BE2C (cell line): ENCODE data around the gene SCGB1D2.

ENCODE experiments used
- DNase-seq: peaks from one replicate; pipeline ENCODE4 v3.0.0-alpha.2; 2020
- H3K27me3 ChIP-seq: fragments of 250-450 bp; sonication (Bioruptor Pico); 2 replicates; pipeline ENCODE4 v1.5.1; 2020; ENCODE audit warnings: mild to moderate bottlenecking
- H3K36me3 ChIP-seq: fragments of 250-450 bp; sonication (Bioruptor Pico); 2 replicates; pipeline ENCODE4 v1.5.1; 2020; ENCODE audit warnings: mild to moderate bottlenecking
- H3K4me1 ChIP-seq: fragments of 250-450 bp; sonication (Bioruptor Pico); 2 replicates; pipeline ENCODE4 v1.5.1; 2020
- H3K4me3 ChIP-seq: 2 replicates; pipeline ENCODE4 v1.5.1; 2011; ENCODE audit warnings: low read depth, low read length
- H3K9me3 ChIP-seq: fragments of 250-450 bp; sonication (Bioruptor Pico); 2 replicates; pipeline ENCODE4 v1.5.1; 2020
- TF ChIP-seq, protein P1 (sequence below): IDR thresholded peaks from 2 replicates; pipeline ENCODE4 v1.5.1; 2012; ENCODE audit warnings: mild to moderate bottlenecking, low read depth, low read length

Gene SCGB1D2

DNA sequence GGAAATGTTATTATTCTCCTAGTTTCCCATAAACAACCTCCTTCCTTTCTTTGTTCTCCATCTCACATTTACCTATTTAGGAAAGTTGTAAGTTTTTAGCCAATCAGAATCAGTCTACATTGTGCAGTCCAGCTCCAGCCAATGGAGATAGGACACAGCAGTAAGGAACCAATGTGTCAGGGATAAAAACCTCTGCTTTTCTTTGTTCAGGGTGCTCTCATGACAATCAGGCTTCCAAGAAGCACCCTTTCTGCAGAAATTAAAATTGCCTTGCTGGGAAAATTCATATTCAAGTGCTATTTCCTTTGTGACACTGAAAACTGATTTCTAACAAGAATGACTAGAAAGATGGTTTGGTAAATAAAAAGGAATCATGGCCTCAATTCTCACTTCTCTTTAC, 18.9 kb upstream of the SCGB1D2 start:
- TF ChIP-seq, protein P1, sequence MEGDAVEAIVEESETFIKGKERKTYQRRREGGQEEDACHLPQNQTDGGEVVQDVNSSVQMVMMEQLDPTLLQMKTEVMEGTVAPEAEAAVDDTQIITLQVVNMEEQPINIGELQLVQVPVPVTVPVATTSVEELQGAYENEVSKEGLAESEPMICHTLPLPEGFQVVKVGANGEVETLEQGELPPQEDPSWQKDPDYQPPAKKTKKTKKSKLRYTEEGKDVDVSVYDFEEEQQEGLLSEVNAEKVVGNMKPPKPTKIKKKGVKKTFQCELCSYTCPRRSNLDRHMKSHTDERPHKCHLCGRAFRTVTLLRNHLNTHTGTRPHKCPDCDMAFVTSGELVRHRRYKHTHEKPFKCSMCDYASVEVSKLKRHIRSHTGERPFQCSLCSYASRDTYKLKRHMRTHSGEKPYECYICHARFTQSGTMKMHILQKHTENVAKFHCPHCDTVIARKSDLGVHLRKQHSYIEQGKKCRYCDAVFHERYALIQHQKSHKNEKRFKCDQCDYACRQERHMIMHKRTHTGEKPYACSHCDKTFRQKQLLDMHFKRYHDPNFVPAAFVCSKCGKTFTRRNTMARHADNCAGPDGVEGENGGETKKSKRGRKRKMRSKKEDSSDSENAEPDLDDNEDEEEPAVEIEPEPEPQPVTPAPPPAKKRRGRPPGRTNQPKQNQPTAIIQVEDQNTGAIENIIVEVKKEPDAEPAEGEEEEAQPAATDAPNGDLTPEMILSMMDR, result no peak
- H3K36me3 ChIP-seq, result no peaks in the 10 kb centered on the region
- H3K27me3 ChIP-seq, result no peaks in the 10 kb centered on the region
- no peak for DNase-seq
- H3K4me1 ChIP-seq, result no peaks in the 10 kb centered on the region
- H3K4me3 ChIP-seq, result no peak overlapping the region
- H3K9me3 ChIP-seq, result no peaks in the 10 kb centered on the region

GRCh38 chr11:62233730-62234129, 8.3 kb upstream of the SCGB1D2 start:
- no peak for DNase-seq
- TF ChIP-seq, protein P1, result no peak
- no peaks in the 10 kb centered on the region for H3K36me3 ChIP-seq
- no peaks in the 10 kb centered on the region for H3K9me3 ChIP-seq
- H3K27me3 ChIP-seq, result no peaks in the 10 kb centered on the region
- no peak overlapping the region for H3K4me3 ChIP-seq
- no peaks in the 10 kb centered on the region for H3K4me1 ChIP-seq

DNA sequence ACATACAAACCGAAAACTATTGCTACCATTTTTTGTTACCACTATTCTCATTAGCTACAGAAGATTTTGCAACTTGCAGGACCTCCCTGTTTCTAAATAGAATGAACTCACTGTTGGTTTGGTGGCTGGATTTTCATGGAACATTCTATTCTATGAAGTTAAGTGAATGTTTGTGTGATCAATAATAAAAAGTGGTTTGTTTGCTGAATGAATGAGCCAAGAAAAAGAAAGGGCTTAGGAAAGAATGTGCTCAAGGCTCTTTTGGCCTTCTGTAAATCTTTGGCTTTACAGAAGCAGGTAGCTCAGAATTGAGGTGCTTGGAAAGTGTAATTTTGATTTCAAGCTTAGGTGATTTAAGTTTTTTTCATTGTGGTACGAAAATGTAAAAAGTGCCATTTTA, 5.9 kb upstream of the SCGB1D2 start:
- Histone ChIP-seq H3K4me3 (no peak overlapping the region), H3K36me3 (no peaks in the 10 kb centered on the region), H3K4me1 (no peaks in the 10 kb centered on the region), H3K9me3 (no peaks in the 10 kb centered on the region), H3K27me3 (no peaks in the 10 kb centered on the region)
- TF ChIP-seq, protein P1, result no peak
- DNase-seq, result no peak

GRCh38 chr11:62237499-62237898, 4.5 kb upstream of the SCGB1D2 start:
- H3K36me3 ChIP-seq, result no peaks in the 10 kb centered on the region
- no peaks in the 10 kb centered on the region for H3K9me3 ChIP-seq
- no peak for DNase-seq
- no peaks in the 10 kb centered on the region for H3K4me1 ChIP-seq
- no peaks in the 10 kb centered on the region for H3K27me3 ChIP-seq
- no peak overlapping the region for H3K4me3 ChIP-seq
- TF ChIP-seq, protein P1, result no peak

- H3K9me3 ChIP-seq, result no peaks in the 10 kb centered on the region
- H3K4me1 ChIP-seq, result no peaks in the 10 kb centered on the region
- no peak for DNase-seq
- H3K4me3 ChIP-seq, result no peak overlapping the region
- TF ChIP-seq, protein P1, result no peak
- H3K36me3 ChIP-seq, result no peaks in the 10 kb centered on the region
- H3K27me3 ChIP-seq, result no peaks in the 10 kb centered on the region
Observed at GRCh38 chr11:62238151-62238550, 3.9 kb upstream of the SCGB1D2 start.

DNA sequence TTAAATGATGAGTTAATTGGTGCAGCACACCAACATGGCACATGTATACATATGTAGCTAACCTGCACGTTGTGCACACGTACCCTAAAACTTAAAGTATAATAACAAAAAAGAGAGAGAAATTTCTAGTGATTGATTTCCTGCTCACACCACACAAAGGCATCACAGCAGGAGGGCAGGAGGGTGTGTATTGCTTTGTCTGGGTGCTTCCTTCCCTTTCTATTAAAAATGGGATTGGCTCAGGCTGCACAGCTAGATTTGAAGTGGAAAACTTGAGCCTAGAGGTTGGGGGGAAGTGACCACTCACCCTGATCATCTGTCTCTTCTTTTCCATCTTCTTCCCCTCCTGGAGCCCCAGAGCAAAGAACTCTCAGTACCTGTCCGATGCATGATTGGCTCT, 944 bp upstream of the SCGB1D2 start:
- Histone ChIP-seq H3K9me3 (no peaks in the 10 kb centered on the region), H3K4me3 (no peak overlapping the region), H3K4me1 (no peaks in the 10 kb centered on the region), H3K27me3 (no peaks in the 10 kb centered on the region), H3K36me3 (no peaks in the 10 kb centered on the region)
- TF ChIP-seq, protein P1, result no peak
- DNase-seq, result no peak
